CD4-positive, alpha-beta T cell treated with Interleukin-17A for 4 hours (primary cell): Measurements from ENCODE around the gene SELENON.

Source experiments
- DNase-seq: peaks from one replicate; pipeline ENCODE4 v3.0.0-alpha.2; 2020; ENCODE audit warnings: mixed read lengths

Gene SELENON

GRCh38 chr1:25795211-25795610 lies 4.8 kb upstream of the SELENON start:
- DNase-seq: no peak

- peak; percentile 68 for DNase-seq
Observed at GRCh38 chr1:25795946-25796810, 3.8 kb upstream of the SELENON start.

- DNase-seq: peak; percentile 93
Observed at GRCh38 chr1:25796811-25797458, 3.1 kb upstream of the SELENON start.

GRCh38 chr1:25797939-25798338 lies 2.1 kb upstream of the SELENON start:
- DNase-seq: peak; percentile 61

GRCh38 chr1:25798666-25799351 lies 1.2 kb upstream of the SELENON start:
- no peak for DNase-seq

- no peak for DNase-seq
Observed at GRCh38 chr1:25799352-25799934, 550 bp upstream of the SELENON start.

- DNase-seq: no peak
Observed at GRCh38 chr1:25800703-25801377, 847 bp downstream of the SELENON start.

- no peak for DNase-seq
Observed at GRCh38 chr1:25802915-25803314, 2.9 kb downstream of the SELENON start.

GRCh38 chr1:25803368-25803767 lies 3.4 kb downstream of the SELENON start:
- no peak for DNase-seq

GRCh38 chr1:25804244-25804963 lies 4.4 kb downstream of the SELENON start:
- DNase-seq: no peak

- DNase-seq: no peak
Observed at GRCh38 chr1:25804964-25805862, 5.2 kb downstream of the SELENON start.

- no peak for DNase-seq
Observed at GRCh38 chr1:25805863-25806225, 5.9 kb downstream of the SELENON start.

- no peak for DNase-seq
Observed at GRCh38 chr1:25806418-25806817, 6.4 kb downstream of the SELENON start.

- no peak for DNase-seq
Observed at GRCh38 chr1:25807480-25808390, 7.7 kb downstream of the SELENON start.

- DNase-seq: no peak
Observed at GRCh38 chr1:25808481-25809244, 8.7 kb downstream of the SELENON start.

- DNase-seq: no peak
Observed at GRCh38 chr1:25809283-25809926, 9.4 kb downstream of the SELENON start.

GRCh38 chr1:25809929-25810328 lies 9.9 kb downstream of the SELENON start:
- DNase-seq: no peak
